PC-9 (cell line): ENCODE results near the gene UST. TPM values are rescaled to one million over a fixed set of nuclear protein-coding genes. Genes with fewer than 3 reads are reported as not detected.

Experiments used
- BruUV-seq: library from RNA; stranded (reverse); fragments of 400-500 nt; replicated peaks from 2 replicates; lab custom pipeline; 2021; lab: Mats Ljungman, UMichigan
- CTCF ChIA-PET: fragments of 300-600 bp; sonication (Branson Sonifier 250); formaldehyde crosslinking; loops from one replicate; lab custom pipeline; 2022; ENCODE audit warnings: antibody characterized with exemption; lab: Charles Lee
- POLR2A ChIA-PET: fragments of 300-600 bp; sonication (Branson Sonifier 250); formaldehyde crosslinking; loops from one replicate; lab custom pipeline; 2022; ENCODE audit warnings: antibody characterized with exemption; ENCODE audit not compliant: unreplicated experiment; lab: Charles Lee
- DNase-seq, 2 experiments: peaks; one replicate each; pipeline versions ENCODE4 v3.0.0 to v3.0.0-alpha.2; 2015 to 2022; ENCODE audit warnings: mixed read lengths in 1 of 2
- H2AFZ ChIP-seq: fragments of 200-600 bp; sonication (generic); 2 replicates; pipeline ENCODE4 v1.8.1; 2017; ENCODE audit warnings: antibody characterized with exemption
- H3F3A ChIP-seq: fragments of 200-600 bp; sonication (generic); 2 replicates; pipeline ENCODE4 v1.8.1; 2017; ENCODE audit warnings: antibody characterized with exemption, mild to moderate bottlenecking, low read depth; ENCODE audit not compliant: insufficient read depth
- H3K27ac ChIP-seq: fragments of 200-600 bp; sonication (generic); 2 replicates; pipeline ENCODE4 v1.6.1; 2016; ENCODE audit warnings: mixed run types
- H3K27me3 ChIP-seq: fragments of 200-600 bp; sonication (generic); 2 replicates; pipeline ENCODE4 v1.6.1; 2016; ENCODE audit warnings: low read depth, mixed run types; ENCODE audit not compliant: insufficient read depth
- H3K36me3 ChIP-seq: fragments of 200-600 bp; sonication (generic); 2 replicates; pipeline ENCODE4 v1.6.1; 2016; ENCODE audit warnings: low read depth, mixed run types
- H3K4me1 ChIP-seq: fragments of 200-600 bp; sonication (generic); replicated peaks from 2 replicates; pipeline ENCODE4 v1.6.1; 2016; ENCODE audit warnings: mixed run types; ENCODE audit not compliant: insufficient read depth
- H3K4me2 ChIP-seq: fragments of 200-600 bp; sonication (generic); 2 replicates; pipeline ENCODE4 v1.6.1; 2017; ENCODE audit warnings: mixed run types
- H3K4me3 ChIP-seq: fragments of 200-600 bp; sonication (generic); 2 replicates; pipeline ENCODE4 v1.6.1; 2016; ENCODE audit warnings: mixed run types
- H3K79me2 ChIP-seq: fragments of 200-600 bp; sonication (generic); 2 replicates; pipeline ENCODE4 v1.6.1; 2017; ENCODE audit warnings: low read depth, mixed run types
- H3K9me2 ChIP-seq: fragments of 200-600 bp; sonication (generic); 2 replicates; pipeline ENCODE4 v1.8.1; 2017; ENCODE audit warnings: mild to moderate bottlenecking; ENCODE audit not compliant: insufficient read depth
- H3K9me3 ChIP-seq: fragments of 200-600 bp; sonication (generic); 2 replicates; pipeline ENCODE4 v1.8.1; 2016; ENCODE audit warnings: low read depth; ENCODE audit not compliant: insufficient read depth
- H4K20me1 ChIP-seq: fragments of 200-600 bp; sonication (generic); 2 replicates; pipeline ENCODE4 v1.8.1; 2017; ENCODE audit not compliant: insufficient read depth
- EZH2 ChIP-seq: fragments of 200-600 bp; sonication (generic); IDR thresholded peaks from 2 replicates; pipeline ENCODE4 v1.8.0; 2017; ENCODE audit warnings: antibody characterized with exemption, low read depth
- intact Hi-C: fragments of 100-400 bp; cut with micrococcal nuclease; formaldehyde crosslinking; loops from one replicate; pipeline ENCODE4 v1.10.0; 2022; ENCODE audit not compliant: unreplicated experiment
- total RNA-seq: library from RNA; stranded (reverse); gene quantifications from 2 replicates; pipeline ENCODE4 v1.2.3, GENCODE V29; 2021
- TF ChIP-seq, protein P1 (sequence below): fragments of 200-600 bp; sonication (generic); conservative IDR thresholded peaks from 2 replicates; pipeline ENCODE4 v1.6.1; 2017; ENCODE audit warnings: mixed run types, antibody characterized with exemption, mild to moderate bottlenecking, moderate library complexity

UST gene
- total RNA-seq, 1 experiment from 2014 or later = 4.2 TPM

- Histone ChIP-seq H3K27me3 (no peaks in the 10 kb centered on the region), H3K9me2 (no peaks in the 10 kb centered on the region), H3K4me1 (no peaks in the 10 kb centered on the region), H3K79me2 (no peaks in the 10 kb centered on the region), H2AFZ (no peak overlapping the region), H3K9me3 (no peaks in the 10 kb centered on the region), H3K27ac (no peak overlapping the region), H3K4me2 (no peak overlapping the region), H4K20me1 (no peaks in the 10 kb centered on the region), H3F3A (no peaks in the 10 kb centered on the region), H3K36me3 (no peaks in the 10 kb centered on the region), H3K4me3 (no peak overlapping the region)
- DNase-seq = no peak
- BruUV-seq = no TSS peak
- intact Hi-C loops = no loop called here
- TF ChIP-seq, protein P1, sequence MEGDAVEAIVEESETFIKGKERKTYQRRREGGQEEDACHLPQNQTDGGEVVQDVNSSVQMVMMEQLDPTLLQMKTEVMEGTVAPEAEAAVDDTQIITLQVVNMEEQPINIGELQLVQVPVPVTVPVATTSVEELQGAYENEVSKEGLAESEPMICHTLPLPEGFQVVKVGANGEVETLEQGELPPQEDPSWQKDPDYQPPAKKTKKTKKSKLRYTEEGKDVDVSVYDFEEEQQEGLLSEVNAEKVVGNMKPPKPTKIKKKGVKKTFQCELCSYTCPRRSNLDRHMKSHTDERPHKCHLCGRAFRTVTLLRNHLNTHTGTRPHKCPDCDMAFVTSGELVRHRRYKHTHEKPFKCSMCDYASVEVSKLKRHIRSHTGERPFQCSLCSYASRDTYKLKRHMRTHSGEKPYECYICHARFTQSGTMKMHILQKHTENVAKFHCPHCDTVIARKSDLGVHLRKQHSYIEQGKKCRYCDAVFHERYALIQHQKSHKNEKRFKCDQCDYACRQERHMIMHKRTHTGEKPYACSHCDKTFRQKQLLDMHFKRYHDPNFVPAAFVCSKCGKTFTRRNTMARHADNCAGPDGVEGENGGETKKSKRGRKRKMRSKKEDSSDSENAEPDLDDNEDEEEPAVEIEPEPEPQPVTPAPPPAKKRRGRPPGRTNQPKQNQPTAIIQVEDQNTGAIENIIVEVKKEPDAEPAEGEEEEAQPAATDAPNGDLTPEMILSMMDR = no peak
- no peak for TF ChIP-seq EZH2
- CTCF ChIA-PET = no interaction called here
- POLR2A ChIA-PET = no interaction called here
Measured at GRCh38 chr6:148780918-148781436, 34.1 kb downstream of the UST start.

DNA sequence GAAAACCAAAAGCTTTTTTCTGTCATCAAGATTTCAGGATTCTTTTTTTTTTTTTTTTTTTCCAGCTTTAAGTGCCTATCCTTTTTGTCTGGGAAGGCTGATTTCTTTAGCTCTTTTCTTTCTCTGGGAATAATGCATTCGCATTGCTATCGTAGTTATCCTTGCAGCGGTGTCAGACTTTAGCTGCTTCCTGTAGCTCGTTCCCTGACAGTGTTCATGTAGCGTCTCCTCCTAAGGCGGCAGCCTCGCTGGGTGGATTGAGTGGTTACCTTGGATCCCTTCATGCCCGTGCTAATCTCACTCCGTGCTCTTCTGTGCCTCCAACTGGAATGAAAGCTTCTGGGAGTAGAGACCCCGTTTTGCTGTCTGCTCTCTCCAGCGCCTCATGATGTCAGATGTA, 43.1 kb downstream of the UST start:
- H3K9me2 ChIP-seq = no peaks in the 10 kb centered on the region

GRCh38 chr6:148790404-148790803, 43.6 kb downstream of the UST start:
- no peak for TF ChIP-seq EZH2
- TF ChIP-seq, protein P1 = no peak
- ChIA-PET POLR2A (no interaction called here), CTCF (no interaction called here)
- no peaks in the 10 kb centered on the region for H3K27me3 ChIP-seq
- H4K20me1 ChIP-seq = no peaks in the 10 kb centered on the region
- no peak for DNase-seq
- H3K4me2 ChIP-seq = no peak overlapping the region
- H2AFZ ChIP-seq = no peak overlapping the region
- no peaks in the 10 kb centered on the region for H3K9me3 ChIP-seq
- no TSS peak for BruUV-seq
- intact Hi-C loops = no loop called here
- H3F3A ChIP-seq = no peaks in the 10 kb centered on the region
- H3K4me3 ChIP-seq = no peak overlapping the region
- H3K79me2 ChIP-seq = no peaks in the 10 kb centered on the region
- no peaks in the 10 kb centered on the region for H3K4me1 ChIP-seq
- H3K9me2 ChIP-seq = no peaks in the 10 kb centered on the region
- H3K36me3 ChIP-seq = no peaks in the 10 kb centered on the region
- no peak overlapping the region for H3K27ac ChIP-seq

More for the DNA sequence above, 43.1 kb downstream of the UST start:
- CTCF ChIA-PET = no interaction called here
- no peak for DNase-seq
- intact Hi-C loops = no loop called here
- no TSS peak for BruUV-seq
- no peak overlapping the region for H3K4me2 ChIP-seq
- no peaks in the 10 kb centered on the region for H3K9me3 ChIP-seq
- H3K27me3 ChIP-seq = no peaks in the 10 kb centered on the region
- no peaks in the 10 kb centered on the region for H3K79me2 ChIP-seq
- no peaks in the 10 kb centered on the region for H3F3A ChIP-seq
- POLR2A ChIA-PET = no interaction called here
- no peaks in the 10 kb centered on the region for H3K36me3 ChIP-seq
- no peaks in the 10 kb centered on the region for H3K4me1 ChIP-seq
- no peaks in the 10 kb centered on the region for H4K20me1 ChIP-seq
- H3K27ac ChIP-seq = no peak overlapping the region
- H2AFZ ChIP-seq = no peak overlapping the region
- TF ChIP-seq EZH2 = no peak
- TF ChIP-seq, protein P1 = no peak
- H3K4me3 ChIP-seq = no peak overlapping the region
